Measurements from ENCODE around the gene KIAA0930.
A peak's percentile ranks its signal among the peaks of the same experiment; 100 is the strongest.

Gene KIAA0930

GRCh38 chr22:45268958-45269844 lies 28.5 kb upstream of the KIAA0930 start:
- Histone ChIP-seq H3K4me1 (ENCODE audit: insufficient read depth, low read length) (peaks cover 11% of the 10 kb centered on the region), H3K27ac (ENCODE audit: low read length) (no peak overlapping the region), H3K36me3 (ENCODE audit: insufficient read depth, low read length) (no peaks in the 10 kb centered on the region), H3K27me3 (ENCODE audit: insufficient read depth, low read length, poor library complexity) (peaks cover 26% of the 10 kb centered on the region), H3K9ac (ENCODE audit: low read depth, low read length) (peak overlapping the region; percentile 21), H4K20me1 (ENCODE audit: insufficient read depth, low read length) (peaks cover 8% of the 10 kb centered on the region), H2AFZ (ENCODE audit: low read depth, low read length) (0 out of 2 replicates have a peak overlapping the region, but pooled peaks have one; percentile 25), H3K4me2 (ENCODE audit: insufficient read depth, low read length) (peak overlapping the region; percentile 62), H3K79me2 (ENCODE audit: insufficient read depth, low read length) (no peaks in the 10 kb centered on the region), H3K4me3 (ENCODE audit: low read depth in 1 of 2, low read length in 2 of 2) (peak overlapping the region in 1 of 2 experiments; percentile 41; a peak in 2 of 4 replicates), H3K9me3 (ENCODE audit: insufficient read depth, low read length, severe bottlenecking) (no peaks in the 10 kb centered on the region)
- peak; percentile 82 for DNase-seq
- ATAC-seq (ENCODE audit: insufficient read depth, low read depth): peak; percentile 91
- TF ChIP-seq, protein P1, sequence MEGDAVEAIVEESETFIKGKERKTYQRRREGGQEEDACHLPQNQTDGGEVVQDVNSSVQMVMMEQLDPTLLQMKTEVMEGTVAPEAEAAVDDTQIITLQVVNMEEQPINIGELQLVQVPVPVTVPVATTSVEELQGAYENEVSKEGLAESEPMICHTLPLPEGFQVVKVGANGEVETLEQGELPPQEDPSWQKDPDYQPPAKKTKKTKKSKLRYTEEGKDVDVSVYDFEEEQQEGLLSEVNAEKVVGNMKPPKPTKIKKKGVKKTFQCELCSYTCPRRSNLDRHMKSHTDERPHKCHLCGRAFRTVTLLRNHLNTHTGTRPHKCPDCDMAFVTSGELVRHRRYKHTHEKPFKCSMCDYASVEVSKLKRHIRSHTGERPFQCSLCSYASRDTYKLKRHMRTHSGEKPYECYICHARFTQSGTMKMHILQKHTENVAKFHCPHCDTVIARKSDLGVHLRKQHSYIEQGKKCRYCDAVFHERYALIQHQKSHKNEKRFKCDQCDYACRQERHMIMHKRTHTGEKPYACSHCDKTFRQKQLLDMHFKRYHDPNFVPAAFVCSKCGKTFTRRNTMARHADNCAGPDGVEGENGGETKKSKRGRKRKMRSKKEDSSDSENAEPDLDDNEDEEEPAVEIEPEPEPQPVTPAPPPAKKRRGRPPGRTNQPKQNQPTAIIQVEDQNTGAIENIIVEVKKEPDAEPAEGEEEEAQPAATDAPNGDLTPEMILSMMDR (IDR thresholded peaks at IDR 0.05; ENCODE audit: borderline replicate concordance, extremely low read depth, low read length, poor library complexity, severe bottlenecking): peak; percentile 97
- TF ChIP-seq EZH2 (IDR thresholded peaks at IDR 0.05; ENCODE audit: borderline replicate concordance, low read depth, low read length, severe bottlenecking): peak; percentile 21

- no peaks in the 10 kb centered on the region for H3K36me3 ChIP-seq (ENCODE audit: insufficient read depth, low read length)
- no peak overlapping the region for H3K4me3 ChIP-seq (ENCODE audit: low read depth in 1 of 2, low read length in 2 of 2)
- H4K20me1 ChIP-seq (ENCODE audit: insufficient read depth, low read length): peaks cover 15% of the 10 kb centered on the region
- H3K27ac ChIP-seq (ENCODE audit: low read length): no peak overlapping the region
- peak overlapping the region; percentile 45; the same call in 1 of the 2 replicates for H2AFZ ChIP-seq (ENCODE audit: low read depth, low read length)
- H3K79me2 ChIP-seq (ENCODE audit: insufficient read depth, low read length): no peaks in the 10 kb centered on the region
- DNase-seq: no peak
- ATAC-seq (ENCODE audit: insufficient read depth, low read depth): peak; percentile 13; the same call in 1 of the 3 replicates
- peaks cover 35% of the 10 kb centered on the region for H3K27me3 ChIP-seq (ENCODE audit: insufficient read depth, low read length, poor library complexity)
- no peak for TF ChIP-seq EZH2 (IDR thresholded peaks at IDR 0.05; ENCODE audit: borderline replicate concordance, low read depth, low read length, severe bottlenecking)
- TF ChIP-seq, protein P1 (IDR thresholded peaks at IDR 0.05; ENCODE audit: borderline replicate concordance, extremely low read depth, low read length, poor library complexity, severe bottlenecking): no peak
- H3K9me3 ChIP-seq (ENCODE audit: insufficient read depth, low read length, severe bottlenecking): no peaks in the 10 kb centered on the region
- peaks cover 11% of the 10 kb centered on the region for H3K4me1 ChIP-seq (ENCODE audit: insufficient read depth, low read length)
- H3K4me2 ChIP-seq (ENCODE audit: insufficient read depth, low read length): peak overlapping the region; percentile 62
- H3K9ac ChIP-seq (ENCODE audit: low read depth, low read length): no peak overlapping the region
These were observed 27.7 kb upstream of the KIAA0930 start for GRCh38 chr22:45268167-45268957.

DNA sequence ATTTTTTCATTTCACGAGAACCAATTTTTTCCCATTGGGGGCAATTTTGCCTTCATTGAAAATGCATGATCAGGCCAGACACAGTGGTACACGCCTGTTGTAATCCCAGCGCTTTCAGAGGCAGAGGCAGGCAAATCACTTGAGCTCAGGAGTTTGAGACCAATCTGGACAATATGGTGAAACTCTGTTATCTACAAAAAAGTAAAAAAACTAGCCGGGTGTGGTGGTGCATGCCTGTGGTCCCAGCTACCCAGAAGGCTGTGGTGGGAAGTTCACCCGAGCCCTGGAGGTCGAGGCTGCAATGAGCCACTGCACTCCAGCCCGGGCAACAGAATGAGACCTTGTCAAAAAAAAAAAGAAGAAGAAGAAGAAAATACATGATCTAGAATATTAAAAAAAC lies 24.8 kb upstream of the KIAA0930 start:
- DNase-seq (no peak), ATAC-seq (ENCODE audit: insufficient read depth, low read depth) (no peak)
- Histone ChIP-seq H3K79me2 (ENCODE audit: insufficient read depth, low read length) (no peaks in the 10 kb centered on the region), H3K27me3 (ENCODE audit: insufficient read depth, low read length, poor library complexity) (peaks cover 43% of the 10 kb centered on the region), H3K27ac (ENCODE audit: low read length) (no peak overlapping the region), H3K9me3 (ENCODE audit: insufficient read depth, low read length, severe bottlenecking) (no peaks in the 10 kb centered on the region), H2AFZ (ENCODE audit: low read depth, low read length) (no peak overlapping the region), H3K36me3 (ENCODE audit: insufficient read depth, low read length) (no peaks in the 10 kb centered on the region), H3K4me2 (ENCODE audit: insufficient read depth, low read length) (no peak overlapping the region), H4K20me1 (ENCODE audit: insufficient read depth, low read length) (peaks cover 16% of the 10 kb centered on the region), H3K4me3 (ENCODE audit: low read depth in 1 of 2, low read length in 2 of 2) (no peak overlapping the region), H3K9ac (ENCODE audit: low read depth, low read length) (no peak overlapping the region), H3K4me1 (ENCODE audit: insufficient read depth, low read length) (peaks cover 11% of the 10 kb centered on the region)
- no peak for TF ChIP-seq EZH2 (IDR thresholded peaks at IDR 0.05; ENCODE audit: borderline replicate concordance, low read depth, low read length, severe bottlenecking)
- TF ChIP-seq, protein P1 (IDR thresholded peaks at IDR 0.05; ENCODE audit: borderline replicate concordance, extremely low read depth, low read length, poor library complexity, severe bottlenecking): no peak

All from DND-41 (cell line).